Hindlimb muscle (tissue), 1 donor: Measurements from ENCODE around the gene MLH1. TPM values are rescaled to one million over a fixed set of nuclear protein-coding genes. Genes with fewer than 3 reads are reported as not detected.

Source experiments
- DNase-seq: peaks from one replicate; pipeline ENCODE4 v3.0.0-alpha.2; 2013
- polyA plus RNA-seq: library from polyadenylated mRNA; unstranded; fragments of 120-200 nt; gene quantifications from one replicate; pipeline ENCODE4 v1.2.1, GENCODE V29; 2013; ENCODE audit not compliant: insufficient read length

MLH1 gene
- polyA plus RNA-seq, 1 donor = 43.0 TPM

GRCh38 chr3:36981006-36981405 lies 12.3 kb upstream of the MLH1 start:
- DNase-seq = no peak

DNA sequence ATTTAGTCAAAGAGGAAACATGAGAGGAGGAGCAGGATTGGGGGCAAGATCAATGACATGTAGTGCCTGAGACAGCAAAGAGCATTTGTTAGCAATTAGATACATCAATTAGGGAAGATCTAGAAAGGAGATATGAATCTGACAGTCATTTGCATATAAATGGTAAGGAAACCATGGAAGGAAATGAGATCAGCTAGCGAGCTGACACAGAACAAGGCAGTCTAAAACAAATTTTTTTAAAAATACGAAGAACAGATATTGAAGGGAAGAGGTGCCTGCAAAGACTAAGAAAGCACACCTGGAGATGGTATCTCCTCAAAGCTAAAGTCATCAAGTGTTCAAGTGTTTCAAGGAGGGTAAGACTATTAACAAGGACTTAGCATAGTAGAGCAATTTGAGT lies 5.0 kb upstream of the MLH1 start:
- no peak for DNase-seq

- no peak for DNase-seq
Measured at GRCh38 chr3:36989005-36989404, 4.3 kb upstream of the MLH1 start.

- no peak for DNase-seq
Measured at GRCh38 chr3:36989568-36989967, 3.8 kb upstream of the MLH1 start.

DNA sequence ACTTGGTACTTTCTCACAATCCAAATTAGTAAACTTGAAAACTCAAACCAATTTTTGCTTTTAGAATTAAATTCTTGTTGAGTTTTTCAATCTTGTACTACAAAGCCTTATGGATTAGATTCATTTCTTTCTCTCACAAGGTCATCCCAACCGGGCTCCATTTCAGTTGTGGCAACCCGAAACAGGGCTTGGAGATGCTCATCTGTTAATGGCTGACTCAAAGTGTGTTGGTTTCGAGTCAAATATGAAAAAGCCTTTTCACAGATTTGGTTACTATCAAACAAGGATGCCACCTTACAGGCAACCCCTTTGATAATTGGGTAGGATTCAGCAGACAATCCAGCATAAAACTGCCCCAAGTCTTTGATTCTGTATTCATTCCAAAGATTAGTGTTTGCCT lies 2.2 kb upstream of the MLH1 start:
- no peak for DNase-seq

- DNase-seq = peak; percentile 69
Measured at GRCh38 chr3:36991923-36992805, 1.2 kb upstream of the MLH1 start.

GRCh38 chr3:36992806-36993325 lies 452 bp upstream of the MLH1 start, which contains the start of gene EPM2AIP1:
Gene EPM2AIP1 (minus strand): TSS chr3:36993131. CDS start chr3:36993077, 54 bp downstream.
- DNase-seq = no peak

DNA sequence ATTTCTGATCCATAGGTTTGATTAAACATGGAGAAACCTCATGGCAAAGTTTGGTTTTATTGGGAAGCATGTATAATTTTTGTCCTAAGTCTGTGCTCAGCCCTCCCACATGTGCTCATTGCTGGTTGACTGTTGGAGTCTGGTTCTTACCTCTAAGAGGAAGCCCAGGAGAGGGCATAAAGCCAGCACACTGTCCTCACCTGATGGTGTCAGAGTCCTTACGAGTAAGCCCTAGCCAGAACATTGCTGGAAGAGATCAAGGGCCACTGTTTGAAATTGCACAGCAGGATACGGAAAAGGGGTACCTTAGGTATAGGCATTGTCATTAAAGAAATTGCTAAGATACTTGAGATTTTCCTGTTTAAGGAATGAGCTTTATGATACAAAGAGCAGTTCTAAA lies 21.3 kb downstream of the MLH1 start:
- no peak for DNase-seq

GRCh38 chr3:37015642-37016041 lies 22.3 kb downstream of the MLH1 start:
- DNase-seq = no peak

- no peak for DNase-seq
Measured at GRCh38 chr3:37016903-37017302, 23.6 kb downstream of the MLH1 start.

DNA sequence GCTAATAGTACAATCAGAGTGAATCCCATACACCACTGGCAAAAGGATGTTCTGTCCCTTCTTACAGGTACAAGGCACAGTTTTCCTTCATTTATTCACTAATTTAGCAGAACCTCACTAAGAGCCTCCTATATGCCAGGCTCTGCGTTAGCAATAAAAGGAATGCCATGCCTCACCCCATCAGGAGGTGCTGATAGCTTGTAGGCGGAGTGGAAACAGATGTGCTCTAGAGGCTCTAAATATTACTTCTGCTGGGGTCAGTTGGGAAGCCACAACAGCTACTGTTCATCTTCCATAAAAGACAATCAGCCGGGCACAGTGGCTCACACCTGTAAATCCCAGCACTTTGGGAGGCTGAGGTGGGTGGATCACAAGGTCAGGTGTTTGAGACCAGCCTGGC lies 24.4 kb downstream of the MLH1 start:
- DNase-seq = no peak

DNA sequence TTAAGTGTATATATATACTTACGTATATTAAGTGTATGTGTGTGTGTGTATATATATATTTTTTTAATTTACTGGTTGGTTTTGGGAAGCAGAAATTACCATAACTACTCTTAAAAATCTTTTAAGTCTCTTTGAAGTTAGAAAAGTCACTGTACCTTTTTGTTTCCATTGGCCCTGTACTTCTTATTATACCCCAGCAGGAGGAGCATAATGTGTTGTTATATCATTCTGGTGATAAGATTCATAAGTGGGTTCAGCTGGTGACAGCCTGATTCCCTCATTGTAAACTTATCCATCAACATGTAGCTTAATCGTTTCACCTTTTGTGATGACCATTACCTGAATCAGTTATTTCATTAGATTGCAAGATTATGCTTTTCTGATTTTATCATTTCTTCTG lies 30.8 kb downstream of the MLH1 start:
- no peak for DNase-seq

DNA sequence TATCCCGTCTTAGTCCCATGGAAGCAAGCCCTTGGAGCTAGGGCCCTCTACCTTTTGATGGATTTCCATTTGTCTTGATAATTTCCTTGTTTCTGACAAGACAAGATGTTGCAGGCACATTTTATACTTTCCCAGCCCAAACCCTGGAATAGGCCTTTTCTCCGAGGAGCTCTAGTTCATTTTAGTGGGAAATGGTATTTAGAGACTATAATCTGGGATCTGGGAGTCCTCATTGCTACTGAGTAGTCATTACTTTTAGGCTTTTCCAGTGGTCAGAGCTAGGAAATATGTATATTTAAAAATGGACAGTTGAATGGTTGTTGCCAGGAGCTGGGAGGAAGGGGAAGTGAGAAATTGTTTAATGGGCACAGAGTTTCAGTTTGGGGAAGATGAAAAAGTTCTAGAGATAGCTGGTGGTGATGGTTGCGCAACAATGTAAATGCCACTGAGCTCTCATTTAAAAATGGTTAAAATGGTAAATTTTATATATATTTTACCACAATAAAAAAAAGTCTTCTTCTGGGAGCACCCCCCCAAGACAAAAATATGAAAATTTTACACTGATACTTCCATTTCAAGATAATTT lies 31.6 kb downstream of the MLH1 start:
- no peak for DNase-seq

DNA sequence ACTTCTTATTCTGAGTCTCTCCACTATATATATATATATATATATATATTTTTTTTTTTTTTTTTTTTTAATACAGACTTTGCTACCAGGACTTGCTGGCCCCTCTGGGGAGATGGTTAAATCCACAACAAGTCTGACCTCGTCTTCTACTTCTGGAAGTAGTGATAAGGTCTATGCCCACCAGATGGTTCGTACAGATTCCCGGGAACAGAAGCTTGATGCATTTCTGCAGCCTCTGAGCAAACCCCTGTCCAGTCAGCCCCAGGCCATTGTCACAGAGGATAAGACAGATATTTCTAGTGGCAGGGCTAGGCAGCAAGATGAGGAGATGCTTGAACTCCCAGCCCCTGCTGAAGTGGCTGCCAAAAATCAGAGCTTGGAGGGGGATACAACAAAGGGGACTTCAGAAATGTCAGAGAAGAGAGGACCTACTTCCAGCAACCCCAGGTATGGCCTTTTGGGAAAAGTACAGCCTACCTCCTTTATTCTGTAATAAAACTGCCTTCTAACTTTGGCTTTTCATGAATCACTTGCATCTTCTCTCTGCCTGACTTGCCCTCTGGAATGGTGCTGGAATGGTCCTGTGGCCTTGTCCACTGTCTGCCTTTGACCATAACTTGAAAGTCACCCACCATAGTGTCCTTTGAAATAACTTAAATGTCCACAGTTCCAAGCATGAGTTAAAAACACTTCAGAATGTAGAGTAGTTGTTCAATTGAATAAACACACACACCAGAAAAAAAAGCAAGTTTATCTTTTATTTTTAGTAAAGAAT lies 32.4 kb downstream of the MLH1 start:
- no peak for DNase-seq

GRCh38 chr3:37026851-37027250 lies 33.5 kb downstream of the MLH1 start:
- no peak for DNase-seq

- no peak for DNase-seq
Measured at GRCh38 chr3:37028329-37028728, 35.0 kb downstream of the MLH1 start.

GRCh38 chr3:37029111-37029510 lies 35.8 kb downstream of the MLH1 start:
- no peak for DNase-seq

- DNase-seq = no peak
Measured at GRCh38 chr3:37029516-37030163, 36.3 kb downstream of the MLH1 start.

DNA sequence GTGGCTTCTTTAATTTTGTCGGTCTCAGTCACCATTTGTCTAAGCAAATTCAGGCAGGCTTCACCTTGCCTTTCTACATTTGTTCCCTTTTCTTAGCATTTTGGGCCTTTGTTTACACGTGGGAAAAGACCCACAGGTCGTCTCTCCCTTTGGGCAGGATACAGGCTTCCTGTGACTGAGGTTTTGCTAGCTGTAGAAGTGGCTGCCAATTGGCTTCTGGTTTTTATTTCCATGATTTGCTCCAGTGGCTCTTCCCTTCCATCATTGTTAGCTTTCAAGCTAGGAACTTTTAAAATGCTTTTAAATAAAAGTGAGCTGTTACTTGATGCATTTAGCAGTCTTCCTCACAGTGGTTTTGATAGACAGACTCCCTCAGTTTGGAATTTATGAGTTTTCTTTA lies 37.3 kb downstream of the MLH1 start:
- DNase-seq = peak; percentile 79

- no peak for DNase-seq
Measured at GRCh38 chr3:37031096-37031682, 37.9 kb downstream of the MLH1 start.

DNA sequence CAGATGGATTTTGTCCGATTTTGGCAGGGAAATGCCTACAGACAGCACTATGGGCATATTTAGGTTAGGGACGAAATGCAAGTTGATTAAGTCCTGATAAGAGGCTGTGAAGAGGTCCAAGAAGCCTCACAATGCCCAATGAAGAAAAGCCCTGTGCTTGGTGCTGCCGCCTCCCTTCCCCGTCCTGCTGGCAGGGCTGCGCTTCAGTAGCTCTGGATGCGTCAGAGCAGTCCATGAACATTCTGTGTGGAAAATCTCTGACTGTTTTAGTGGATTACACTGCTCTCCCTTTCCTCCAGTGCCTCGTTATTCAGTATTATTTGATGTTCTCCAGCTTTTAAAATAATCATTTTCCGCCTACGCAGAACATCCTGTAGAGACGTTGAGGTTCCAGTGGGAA lies 39.6 kb downstream of the MLH1 start:
- peak; percentile 69 for DNase-seq

DNA sequence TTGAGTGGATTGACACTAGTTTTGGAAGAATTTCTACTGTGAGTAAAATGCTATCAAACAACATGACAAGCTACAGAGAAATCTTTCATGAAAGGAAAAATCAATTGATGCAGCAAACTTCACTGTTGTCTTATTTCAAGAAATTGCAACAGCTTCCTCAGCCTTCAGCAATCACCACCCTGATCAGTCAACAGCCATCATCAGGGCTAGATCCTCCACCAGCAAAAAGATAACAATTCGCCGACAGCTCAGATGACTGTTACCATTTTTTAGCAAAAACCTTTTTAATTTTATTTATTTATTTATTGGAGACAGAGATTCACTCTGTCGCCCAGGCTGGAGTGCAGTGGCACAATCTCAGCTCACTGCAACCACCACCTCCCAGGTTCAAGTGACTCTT lies 44.0 kb downstream of the MLH1 start:
- DNase-seq = no peak
